Measurements from ENCODE around the gene TBC1D16.

Gene TBC1D16

DNA sequence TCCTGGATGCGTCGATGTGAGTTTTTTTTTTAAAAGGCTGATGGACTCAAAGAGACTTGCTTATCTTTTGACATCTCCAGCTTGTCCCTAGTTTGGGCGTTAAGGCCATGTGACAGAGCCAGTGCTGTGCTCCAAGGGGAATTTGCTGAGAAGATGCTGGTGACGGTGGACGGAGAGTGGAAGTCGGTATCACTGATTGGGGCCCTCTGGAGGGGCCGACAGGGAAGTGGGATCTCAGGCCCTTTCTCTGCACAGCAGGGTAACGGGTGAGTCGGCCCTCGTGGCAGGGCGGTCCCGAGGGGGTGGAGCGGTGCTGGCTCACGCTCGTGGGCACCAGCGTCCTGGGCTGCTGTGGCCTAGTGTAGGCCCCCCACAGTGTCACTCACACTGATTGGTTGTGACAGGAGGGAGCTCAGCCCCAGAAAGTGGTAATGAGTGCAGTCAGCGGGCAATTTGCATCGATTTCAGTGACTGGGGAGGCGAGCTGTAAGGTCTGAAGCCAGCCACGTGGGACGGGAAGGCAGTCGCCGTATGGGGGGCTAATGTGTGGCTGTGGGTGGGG lies 91.3 kb downstream of the TBC1D16 start:
- TF ChIP-seq CTCF (conservative IDR thresholded peaks at IDR 0.05; ENCODE audit: low read depth, low read length), result no peak
- no peak for DNase-seq (ENCODE audit: low read depth)
- no peak overlapping the region for H3K4me3 ChIP-seq (ENCODE audit: low read depth, low read length)

GRCh38 chr17:79943347-79944241 lies 92.1 kb downstream of the TBC1D16 start:
- no peak for TF ChIP-seq CTCF (conservative IDR thresholded peaks at IDR 0.05; ENCODE audit: low read depth, low read length)
- no peak for DNase-seq (ENCODE audit: low read depth)
- no peak overlapping the region for H3K4me3 ChIP-seq (ENCODE audit: low read depth, low read length)

- no peak overlapping the region for H3K4me3 ChIP-seq (ENCODE audit: low read depth, low read length)
- DNase-seq (ENCODE audit: low read depth), result no peak
- TF ChIP-seq CTCF (conservative IDR thresholded peaks at IDR 0.05; ENCODE audit: low read depth, low read length), result no peak
Observed at GRCh38 chr17:79942591-79943346, 92.9 kb downstream of the TBC1D16 start.

GRCh38 chr17:79942011-79942405 lies 93.7 kb downstream of the TBC1D16 start:
- TF ChIP-seq CTCF (conservative IDR thresholded peaks at IDR 0.05; ENCODE audit: low read depth, low read length), result no peak
- H3K4me3 ChIP-seq (ENCODE audit: low read depth, low read length), result no peak overlapping the region
- DNase-seq (ENCODE audit: low read depth), result no peak

- TF ChIP-seq CTCF (conservative IDR thresholded peaks at IDR 0.05; ENCODE audit: low read depth, low read length), result no peak
- no peak overlapping the region for H3K4me3 ChIP-seq (ENCODE audit: low read depth, low read length)
- no peak for DNase-seq (ENCODE audit: low read depth)
Observed at GRCh38 chr17:79941088-79942010, 94.3 kb downstream of the TBC1D16 start.

DNA sequence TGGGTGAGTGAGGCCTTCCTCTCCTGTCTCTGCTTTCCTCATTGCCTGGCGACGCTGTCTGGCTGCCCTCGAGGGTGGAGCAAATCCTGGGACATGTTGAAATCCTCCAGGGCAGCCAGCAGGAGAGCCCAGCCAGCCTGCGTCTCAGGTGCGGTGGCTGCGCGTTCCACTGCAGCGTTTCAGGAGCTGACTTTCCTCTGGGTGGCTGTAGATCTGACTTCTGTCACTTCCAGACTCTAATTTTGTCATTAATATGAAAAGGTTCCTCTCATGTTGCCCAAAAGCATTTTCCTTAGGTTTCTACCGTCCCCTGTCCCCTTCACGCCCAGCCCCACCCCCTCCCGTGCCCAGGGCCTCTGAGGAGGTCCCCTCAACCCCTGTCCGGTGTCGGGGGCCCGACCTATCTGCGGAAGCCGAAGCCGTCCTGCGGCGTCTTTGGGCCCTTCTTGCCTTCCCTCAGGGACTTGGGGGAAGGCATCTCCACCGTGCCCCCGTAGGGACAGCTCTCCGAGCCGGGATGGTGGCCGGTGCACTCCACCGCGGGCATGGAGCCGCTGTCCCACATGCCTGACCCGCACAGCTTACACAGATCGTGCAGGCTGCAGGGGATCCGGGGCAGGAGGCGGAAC lies 95.1 kb downstream of the TBC1D16 start:
- TF ChIP-seq CTCF (conservative IDR thresholded peaks at IDR 0.05; ENCODE audit: low read depth, low read length), result no peak
- H3K4me3 ChIP-seq (ENCODE audit: low read depth, low read length), result no peak overlapping the region
- no peak for DNase-seq (ENCODE audit: low read depth)
